Coronary artery (tissue), 2 donors: ENCODE results near the gene XCR1.
"Not testable (repeated sequence)": the region's sequence is repeated elsewhere in the genome, so short reads cannot be mapped to it uniquely, and the experiment has no call there.

ENCODE experiments used
- DNase-seq: peaks from one replicate; pipeline ENCODE4 v3.0.0-alpha.2; 2017; ENCODE audit warnings: low spot score
- H3K27ac ChIP-seq, 2 donors: fragments of 200-600 bp; sonication (generic); one replicate each; pipeline ENCODE4 v1.5.1; 2016 to 2019
- H3K4me3 ChIP-seq: fragments of 200-600 bp; sonication (generic); 2 replicates; pipeline ENCODE4 v1.5.1; 2016; ENCODE audit warnings: mild to moderate bottlenecking, moderate library complexity
- CTCF ChIP-seq: fragments of 200-600 bp; sonication (generic); IDR thresholded peaks from one replicate; pipeline ENCODE4 v1.5.1; 2019; ENCODE audit warnings: antibody characterized with exemption

Gene XCR1

GRCh38 chr3:46059432-46059831, 32.1 kb upstream of the XCR1 start:
- Histone ChIP-seq H3K4me3 (no peak overlapping the region), H3K27ac (no peak overlapping the region)
- no peak for TF ChIP-seq CTCF
- no peak for DNase-seq

GRCh38 chr3:46058981-46059380, 31.7 kb upstream of the XCR1 start:
- Histone ChIP-seq H3K4me3 (no peak overlapping the region), H3K27ac (no peak overlapping the region)
- TF ChIP-seq CTCF: no peak
- no peak for DNase-seq

GRCh38 chr3:46057716-46058115, 30.4 kb upstream of the XCR1 start:
- DNase-seq: no peak
- no peak overlapping the region for H3K4me3 ChIP-seq
- TF ChIP-seq CTCF: no peak
- H3K27ac ChIP-seq: no peak overlapping the region

GRCh38 chr3:46056686-46057085, 29.4 kb upstream of the XCR1 start:
- DNase-seq: no peak
- H3K4me3 ChIP-seq: no peak overlapping the region
- TF ChIP-seq CTCF: no peak
- no peak overlapping the region for H3K27ac ChIP-seq

- DNase-seq, H3K4me3 ChIP-seq, H3K27ac ChIP-seq: not testable (repeated sequence)
Measured at GRCh38 chr3:46053761-46054515, 26.7 kb upstream of the XCR1 start.

- H3K4me3 ChIP-seq, H3K27ac ChIP-seq: not testable (repeated sequence)
Measured at GRCh38 chr3:46053265-46053664, 26.0 kb upstream of the XCR1 start.

GRCh38 chr3:46052531-46052930, 25.2 kb upstream of the XCR1 start:
- H3K4me3 ChIP-seq: no peak overlapping the region
- DNase-seq: no peak
- TF ChIP-seq CTCF: no peak
- H3K27ac ChIP-seq: no peak overlapping the region

More at GRCh38 chr3:46053265-46053664, 26.0 kb upstream of the XCR1 start:
- not testable (repeated sequence) for DNase-seq

- TF ChIP-seq CTCF: no peak
- DNase-seq: no peak
- H3K4me3 ChIP-seq: no peak overlapping the region
- no peak overlapping the region for H3K27ac ChIP-seq
Measured at GRCh38 chr3:46049093-46049492, 21.8 kb upstream of the XCR1 start.

GRCh38 chr3:46046231-46046630, 18.9 kb upstream of the XCR1 start:
- not testable (repeated sequence) for DNase-seq, H3K27ac ChIP-seq, H3K4me3 ChIP-seq
